GM12878 (cell line): ENCODE data around the gene INTS2. TPM values are rescaled to one million over a fixed set of nuclear protein-coding genes. Genes with fewer than 3 reads are reported as not detected.

ENCODE experiments used
- ATAC-seq: fragments of 200-7000 bp; cut with Tn5 transposase; 3 replicates; pipeline ENCODE4 v1.9.1; 2020; ENCODE audit warnings: mild to moderate bottlenecking, moderate library complexity
- BruUV-seq: library from RNA; stranded (reverse); fragments of 400-500 nt; replicated peaks from 2 replicates; lab custom pipeline; 2021; lab: Mats Ljungman, UMichigan
- CTCF ChIA-PET: fragments of 300-600 bp; sonication (Branson Sonifier 250); formaldehyde crosslinking; extraction: SDS; loops from one replicate; lab custom pipeline; 2021; ENCODE audit warnings: inconsistent platforms; lab: Yijun Ruan, JAX
- POLR2A ChIA-PET: fragments of 350-600 bp; formaldehyde crosslinking; extraction: SDS; loops from one replicate; lab custom pipeline; 2021; ENCODE audit warnings: inconsistent platforms; lab: Charles Lee
- RAD21 ChIA-PET: fragments of 300-600 bp; sonication (Branson Sonifier 250); formaldehyde crosslinking; loops from one replicate; lab custom pipeline; 2023; ENCODE audit warnings: antibody characterized with exemption; ENCODE audit not compliant: unreplicated experiment; lab: Charles Lee
- SMC1A ChIA-PET: fragments of 300-600 bp; sonication (Branson Sonifier 250); formaldehyde crosslinking; loops from one replicate; lab custom pipeline; 2023; ENCODE audit not compliant: unreplicated experiment, uncharacterized antibody; lab: Charles Lee
- DNase-seq: peaks from one replicate; pipeline ENCODE4 v3.0.0-alpha.2; 2011; ENCODE audit warnings: low read depth, low spot score
- FAIRE-seq: peaks from 3 replicates; lab custom pipeline; 2011; peaks lifted over from hg19 to GRCh38; lab: Jason Lieb, UNC
- H2AFZ ChIP-seq: 2 replicates; pipeline ENCODE4 v1.6.0; 2011; ENCODE audit warnings: low read depth, low read length, control low read depth; ENCODE audit not compliant: control insufficient read depth
- H3K27ac ChIP-seq: 2 replicates; pipeline ENCODE4 v1.5.1; 2011; ENCODE audit warnings: control low read depth; ENCODE audit not compliant: control insufficient read depth, insufficient read depth
- H3K27me3 ChIP-seq, 2 experiments: replicated peaks in 1 of 2; 2 replicates each; pipeline versions ENCODE4 v1.6.0 to v1.6.1; 2011; ENCODE audit warnings: low read length in 1 of 2; ENCODE audit not compliant: control insufficient read depth in 2 of 2, insufficient read depth in 2 of 2
- H3K36me3 ChIP-seq, 2 experiments: 2 replicates each; pipeline ENCODE4 v1.5.1; 2011; ENCODE audit warnings: low read length in 1 of 2; ENCODE audit not compliant: control insufficient read depth in 2 of 2, insufficient read depth in 2 of 2
- H3K4me1 ChIP-seq: 2 replicates; pipeline ENCODE4 v1.6.1; 2011; ENCODE audit warnings: mild to moderate bottlenecking, low read length, moderate library complexity, mixed read lengths; ENCODE audit not compliant: control insufficient read depth, insufficient read depth
- H3K4me2 ChIP-seq: 2 replicates; pipeline ENCODE4 v1.6.0; 2011; ENCODE audit warnings: control low read depth; ENCODE audit not compliant: control insufficient read depth, insufficient read depth
- H3K4me3 ChIP-seq: fragments of 200-600 bp; sonication (generic); 2 replicates; pipeline ENCODE4 v1.5.1; 2016
- H3K79me2 ChIP-seq: 2 replicates; pipeline ENCODE4 v1.6.0; 2011; ENCODE audit warnings: low read length; ENCODE audit not compliant: control insufficient read depth, insufficient read depth
- H3K9ac ChIP-seq: 2 replicates; pipeline ENCODE4 v1.8.0; 2011; ENCODE audit warnings: low read length, control low read depth, mixed read lengths; ENCODE audit not compliant: control insufficient read depth, insufficient read depth
- H3K9me3 ChIP-seq: replicated peaks from 3 replicates; pipeline ENCODE4 v1.5.1; 2011; ENCODE audit warnings: mild to moderate bottlenecking, low read length; ENCODE audit not compliant: control insufficient read depth, insufficient read depth
- H4K20me1 ChIP-seq: 2 replicates; pipeline ENCODE4 v1.6.0; 2011; ENCODE audit not compliant: control insufficient read depth, insufficient read depth
- EED ChIP-seq: sonication (generic); IDR thresholded peaks from 2 replicates; pipeline ENCODE4 v1.6.1; 2016; ENCODE audit warnings: antibody characterized with exemption, low read depth
- GATAD2B ChIP-seq: fragments of 450-650 bp; conservative IDR thresholded peaks from 2 replicates; pipeline ENCODE4 v1.6.1; 2017; ENCODE audit warnings: low read depth, mild to moderate bottlenecking, moderate library complexity
- NFXL1 ChIP-seq: fragments of 450-650 bp; IDR thresholded peaks from 2 replicates; pipeline ENCODE4 v1.6.1; 2017; ENCODE audit warnings: antibody characterized with exemption, mild to moderate bottlenecking, borderline replicate concordance
- SREBF2 ChIP-seq: IDR thresholded peaks from 2 replicates; pipeline ENCODE4 v1.6.1; 2012; ENCODE audit warnings: mild to moderate bottlenecking, low read length
- ZBED1 ChIP-seq: IDR thresholded peaks from 2 replicates; pipeline ENCODE4 v1.6.1; 2016; ENCODE audit warnings: borderline replicate concordance
- WGBS: methylation state at CpG from one replicate; pipeline ENCODE4 v1.1.6; 2016; ENCODE audit warnings: low lambda C conversion rate; ENCODE audit not compliant: insufficient replicate concordance, insufficient coverage; ENCODE audit errors: missing lambda C conversion rate; 5-methylcytosine and 5-hydroxymethylcytosine counted together
- in situ Hi-C: fragments of 300-500 bp; cut with MboI; formaldehyde crosslinking; loops from 9 replicates; pipeline ENCODE4 v1.14.3; 2018; ENCODE audit warnings: mixed read lengths
- intact Hi-C: fragments of 100-400 bp; cut with micrococcal nuclease; formaldehyde crosslinking; loops from one replicate; pipeline ENCODE4 v1.14.2; 2022; ENCODE audit not compliant: unreplicated experiment
- polyA plus RNA-seq, 11 experiments: library from polyadenylated mRNA; depleted of rRNA in 4 of 11; unstranded in 6 of 11; stranded (reverse) in 5 of 11; fragments of >200 nt; fragmentation: Nextera tagmentation in 4 of 11; fragmentation: Illumina TruSeq in 1 of 11; extraction: Ambion mirVana in 4 of 11; extraction: Trizol in 1 of 11; gene quantifications; 1 replicate in 1 of 11; 2 replicates in 10 of 11; pipeline versions ENCODE4 v1.2.1 to v1.2.3, GENCODE V29; 2011 to 2016; ENCODE audit warnings: inconsistent platforms in 2 of 11, missing spikeins in 2 of 11, low read depth in 1 of 11
- total RNA-seq, 4 experiments: library from RNA; depleted of rRNA in 3 of 4; stranded (reverse); fragments of >200 nt in 3 of 4; fragmentation: Illumina TruSeq in 1 of 4; extraction: Trizol in 1 of 4; gene quantifications; 2 replicates each; pipeline versions ENCODE4 v1.2.1 to v1.2.3, GENCODE V29; 2013 to 2021

INTS2 gene
- total and polyA plus RNA-seq, 10 of the 15 experiments (the other 5 are each of a cell fraction or from before 2014, with no cell fraction given), result 2.8 to 22.2 (median 11.6) TPM

DNA sequence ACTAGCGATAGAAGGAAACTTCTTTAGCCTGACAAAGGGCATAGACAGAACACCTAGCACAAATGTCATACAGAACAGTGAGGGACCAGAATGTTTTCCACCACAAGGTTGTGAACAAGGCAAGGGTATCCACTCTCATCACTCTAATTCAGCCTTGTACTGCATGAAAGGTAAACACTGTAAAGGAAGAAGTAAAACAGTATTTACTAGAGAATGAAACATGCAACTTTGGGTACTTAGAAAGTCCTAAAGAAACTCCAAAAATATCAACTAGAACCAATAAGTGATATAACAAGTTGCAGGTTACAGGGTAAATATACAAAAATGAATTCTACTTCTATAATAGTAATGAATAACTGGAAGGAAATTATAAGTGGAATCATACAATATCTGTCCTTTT, 96.7 kb downstream of the INTS2 start:
- Histone ChIP-seq H4K20me1 (no peaks in the 10 kb centered on the region), H2AFZ (no peak overlapping the region; the same call in 1 of the 2 replicates), H3K27ac (no peak overlapping the region), H3K79me2 (no peaks in the 10 kb centered on the region), H3K36me3 (peaks cover 2 to 4% of the 10 kb centered on the region in 2 experiments; a peak in 1 of 4 replicates), H3K4me3 (no peak overlapping the region), H3K4me1 (no peaks in the 10 kb centered on the region), H3K9ac (no peak overlapping the region), H3K4me2 (no peak overlapping the region), H3K27me3 (no peaks in the 10 kb centered on the region), H3K9me3 (peaks cover 4% of the 10 kb centered on the region; the same call in 2 of the 3 replicates)
- WGBS, result 100% methylated on average over 1 of the region's 1 CpG
- intact Hi-C loops, result no loop called here
- ChIA-PET POLR2A (no interaction called here), SMC1A (no interaction called here), RAD21 (no interaction called here), CTCF (no interaction called here)
- in situ Hi-C loops, result no loop called here
- DNase-seq (no peak), FAIRE-seq (no peak), ATAC-seq (no peak)
- TF ChIP-seq GATAD2B, result no peak
- no peak for TF ChIP-seq SREBF2
- peak; percentile 18; the same call in 1 of the 2 replicates for TF ChIP-seq NFXL1
- TF ChIP-seq ZBED1, result no peak
- no TSS peak for BruUV-seq

DNA sequence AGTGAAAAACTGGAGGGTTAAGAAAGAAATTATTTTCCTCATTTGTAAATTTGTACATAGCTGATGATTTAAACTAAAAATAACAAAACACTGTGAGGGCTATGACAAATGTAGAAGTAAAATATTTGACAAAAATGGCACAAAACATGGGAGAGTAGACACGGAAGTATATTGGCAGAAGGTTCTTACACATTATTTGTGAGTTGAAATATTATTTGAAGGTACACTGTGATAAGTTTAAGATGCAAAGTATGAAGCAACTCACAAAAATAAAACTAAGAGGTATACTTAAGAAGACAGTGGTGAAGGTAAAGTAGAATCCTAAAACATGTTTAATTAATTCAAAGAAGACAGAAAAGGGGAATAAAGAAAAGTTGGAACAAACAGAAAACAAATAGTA, 99.1 kb downstream of the INTS2 start:
- RAD21 ChIA-PET, result interaction anchor here (1.2 to 1.3 kb wide), 2 partner anchors 8 to 281 kb away, joined by 5 read pairs; no protein-coding TSS in a partner anchor
- Histone ChIP-seq H2AFZ (no peak overlapping the region), H4K20me1 (no peaks in the 10 kb centered on the region), H3K36me3 (peaks cover 0 to 4% of the 10 kb centered on the region in 2 experiments; a peak in 1 of 4 replicates), H3K4me2 (no peak overlapping the region), H3K9me3 (peaks cover 4% of the 10 kb centered on the region; the same call in 2 of the 3 replicates), H3K9ac (no peak overlapping the region), H3K27me3 (no peaks in the 10 kb centered on the region), H3K79me2 (no peaks in the 10 kb centered on the region), H3K4me3 (no peak overlapping the region), H3K4me1 (no peaks in the 10 kb centered on the region), H3K27ac (no peak overlapping the region)
- POLR2A ChIA-PET, result no interaction called here
- FAIRE-seq (peak; percentile 31), DNase-seq (no peak), ATAC-seq (no peak)
- no TSS peak for BruUV-seq
- SMC1A ChIA-PET, result interaction anchor here (0.8 to 1.6 kb wide), 5 partner anchors 13 to 43 kb away, joined by 3 to 4 read pairs (median 3); no protein-coding TSS in a partner anchor
- CTCF ChIA-PET, result interaction anchor here (1.1 to 1.2 kb wide), 2 partner anchors 186 to 281 kb away, joined by 3 read pairs; no protein-coding TSS in a partner anchor
- in situ Hi-C loops, result no loop called here
- intact Hi-C loops, result no loop called here
- TF ChIP-seq EED (no peak), NFXL1 (peak; percentile 69)
- WGBS, result 97% methylated on average over 1 of the region's 1 CpG
